Measurements from ENCODE around the gene F11R.
"Not testable (repeated sequence)": the region's sequence is repeated elsewhere in the genome, so short reads cannot be mapped to it uniquely, and the experiment has no call there.

Gene F11R

GRCh38 chr1:161009602-161010211 lies 11.2 kb downstream of the F11R start:
- no peak for DNase-seq

- DNase-seq = no peak
These were observed 12.0 kb downstream of the F11R start for GRCh38 chr1:161008869-161009510.

DNA sequence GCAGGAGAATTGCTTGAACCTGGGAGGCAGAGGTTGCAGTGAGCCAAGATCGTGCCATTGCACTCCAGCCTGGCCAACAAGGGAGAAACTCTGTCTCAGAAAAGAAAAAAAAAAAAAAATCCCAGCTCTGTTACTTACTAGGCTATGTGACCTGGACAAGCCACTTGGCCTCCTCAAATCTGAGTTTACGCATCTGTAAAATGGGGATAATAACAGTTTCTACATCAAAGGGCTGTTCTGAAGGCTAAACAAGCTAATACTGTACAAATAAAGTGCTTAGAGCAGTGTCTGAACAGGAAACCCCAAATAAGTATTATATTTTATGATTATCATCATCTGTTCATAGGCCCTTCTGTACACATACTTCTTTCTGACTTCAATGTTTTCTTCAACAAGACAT lies 13.6 kb downstream of the F11R start:
- DNase-seq = no peak

DNA sequence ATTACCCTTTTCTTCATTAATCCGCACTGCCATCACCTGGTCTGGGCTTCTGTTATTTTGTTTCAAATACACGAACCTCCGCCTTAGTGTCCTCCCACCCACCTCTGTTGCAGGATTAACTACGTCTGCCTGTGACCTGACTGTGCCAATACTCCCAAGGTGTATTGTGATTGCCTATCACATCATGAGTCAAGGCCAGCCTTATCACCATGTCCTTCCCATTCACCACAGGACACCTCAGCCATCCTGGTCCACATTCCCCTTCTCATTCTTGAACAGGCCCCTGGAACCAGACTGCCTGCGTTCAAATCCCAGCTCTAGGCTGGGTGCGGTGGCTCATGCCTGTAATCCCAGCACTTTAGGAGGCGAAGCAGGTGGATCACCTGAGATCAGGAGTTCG lies 14.4 kb downstream of the F11R start:
- DNase-seq = no peak

DNA sequence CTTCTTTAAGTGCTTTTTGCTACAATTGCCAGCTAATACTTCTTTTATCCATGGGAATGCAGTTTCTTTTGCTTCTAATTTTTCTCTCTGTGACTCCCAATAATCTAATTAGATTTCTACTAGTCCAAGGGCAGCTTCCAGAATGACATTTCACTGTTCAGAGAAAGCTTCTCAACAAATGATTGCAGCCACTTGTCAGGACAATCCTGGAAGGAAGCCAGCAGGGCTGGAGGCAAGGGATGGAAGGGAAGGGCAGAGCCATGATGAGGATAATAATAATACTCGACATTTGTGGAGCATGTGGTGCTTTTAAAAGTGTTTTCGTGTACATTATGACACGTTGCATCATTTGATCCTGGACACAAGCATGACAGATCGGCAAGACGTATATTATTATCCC lies 19.4 kb downstream of the F11R start:
- no peak for DNase-seq

DNA sequence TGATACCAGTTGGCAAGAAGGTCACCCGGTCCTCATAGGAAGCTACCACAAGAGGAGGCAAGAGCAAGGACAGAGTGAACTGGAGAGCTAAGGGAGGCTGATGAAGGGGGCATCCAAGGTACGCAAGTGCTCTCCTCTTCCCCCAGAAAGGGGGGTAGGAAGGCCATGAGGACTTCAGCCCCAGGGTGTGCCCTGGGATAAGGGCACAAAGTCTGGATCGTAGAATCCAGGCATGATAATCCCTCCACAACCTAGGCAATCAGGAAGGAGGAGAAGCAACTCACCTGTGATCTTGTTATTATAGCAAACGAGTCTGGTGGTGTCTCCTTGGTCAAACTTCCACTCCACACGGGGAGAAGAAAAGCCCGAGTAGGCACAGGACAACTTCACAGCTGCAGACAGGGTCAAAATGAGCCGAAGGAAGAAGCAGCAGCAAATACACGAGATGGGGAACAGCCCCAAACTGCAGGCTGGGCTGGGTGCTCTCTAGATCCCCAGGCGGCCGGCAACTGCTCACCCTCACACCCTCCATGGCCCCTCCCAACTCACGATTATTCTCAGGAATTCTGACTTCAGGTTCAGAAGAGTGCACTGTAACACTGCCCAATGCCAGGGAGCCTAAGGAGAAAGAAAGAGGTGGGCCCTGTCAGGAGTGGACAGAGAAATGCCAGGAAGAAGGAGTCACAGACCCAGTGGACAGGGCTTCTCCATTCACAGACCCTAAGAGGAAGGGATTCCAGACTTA lies 20.0 kb downstream of the F11R start:
- no peak for DNase-seq

GRCh38 chr1:160999376-160999775 lies 21.6 kb downstream of the F11R start:
- DNase-seq = no peak

DNA sequence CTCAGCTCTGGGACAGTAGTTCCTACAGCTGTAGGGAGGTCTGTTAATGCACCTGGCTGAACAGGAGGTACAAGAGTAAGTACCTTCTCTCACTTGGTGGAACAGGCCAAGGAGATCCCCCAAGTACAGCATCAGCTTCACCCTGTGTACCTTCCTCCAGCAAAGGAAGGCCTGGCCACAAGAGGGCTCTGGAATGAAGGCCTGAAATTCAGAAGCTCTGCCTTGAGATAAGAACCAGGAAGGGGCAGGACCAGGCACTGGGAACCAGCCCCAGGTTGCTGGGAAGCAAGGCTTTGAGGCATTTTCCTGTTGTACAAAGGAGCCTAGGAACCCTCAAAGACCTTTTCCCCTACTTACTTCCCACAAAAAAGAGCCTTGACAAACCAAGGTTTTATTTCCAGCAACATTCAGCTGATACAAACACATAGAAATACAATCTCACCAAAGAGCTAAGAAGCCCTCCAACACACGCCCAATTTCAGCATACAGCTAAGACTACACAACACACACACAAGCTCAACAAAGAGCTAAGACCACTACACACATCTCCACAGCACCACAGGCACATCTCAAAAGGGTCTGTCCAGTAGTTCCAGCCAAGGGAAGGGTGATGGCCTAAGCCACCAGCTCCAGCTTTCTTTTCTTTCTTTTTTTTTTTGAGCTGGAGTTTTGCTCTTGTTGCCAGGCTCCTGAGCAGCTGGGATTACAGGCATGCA lies 23.5 kb downstream of the F11R start:
- no peak for DNase-seq

- no peak for DNase-seq
These were observed 24.8 kb downstream of the F11R start for GRCh38 chr1:160996178-160996577.

DNA sequence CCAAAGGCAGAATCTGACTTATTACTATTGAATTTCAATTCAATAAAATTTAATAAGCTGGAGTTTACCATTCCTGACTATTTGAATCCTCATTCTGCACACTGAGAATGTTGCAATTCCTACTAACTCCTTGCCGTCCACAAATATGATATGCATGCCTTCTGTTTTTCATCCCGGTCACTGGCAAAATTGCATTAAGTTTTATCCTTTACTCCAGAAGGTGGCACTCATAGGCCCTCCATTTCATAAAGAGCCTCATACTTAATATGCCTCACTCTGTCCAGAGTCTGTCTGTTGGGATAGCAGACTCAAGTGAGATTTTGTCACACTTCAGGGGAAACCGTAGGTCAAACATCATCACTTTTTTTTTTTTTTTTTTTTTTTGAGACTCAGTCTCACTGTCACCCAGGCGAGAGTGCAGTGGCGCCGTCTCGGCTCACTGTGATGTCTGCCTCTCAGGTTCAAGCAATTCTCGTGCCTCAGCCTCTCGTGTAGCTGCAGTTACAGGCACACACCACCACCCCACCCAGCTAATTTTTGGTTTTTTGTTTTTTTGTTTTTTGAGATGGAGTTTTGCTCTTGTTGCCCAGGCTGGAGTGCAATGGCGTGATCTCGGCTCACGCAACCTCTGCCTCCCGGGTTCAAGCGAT lies 27.3 kb downstream of the F11R start:
- no peak for DNase-seq

DNA sequence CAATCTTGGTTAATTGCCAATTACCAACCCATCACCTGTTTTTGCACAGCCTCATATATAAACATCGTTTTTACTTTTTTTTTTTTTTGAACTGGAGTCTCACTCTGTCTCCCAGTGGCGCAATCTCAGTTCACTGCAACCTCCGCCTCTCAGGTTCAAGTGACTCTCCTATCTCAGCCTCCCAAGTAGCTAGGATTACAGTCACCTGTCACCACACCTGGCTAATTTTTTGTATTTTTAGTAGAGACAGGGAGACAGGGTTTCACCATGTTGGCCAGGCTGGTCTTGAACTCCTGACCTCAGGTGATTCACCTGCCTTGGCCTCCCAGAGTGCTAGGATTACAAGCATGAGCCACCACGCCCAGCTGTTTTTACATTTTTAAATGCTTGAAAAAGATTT lies 28.9 kb downstream of the F11R start:
- not testable (repeated sequence) for DNase-seq

DNA sequence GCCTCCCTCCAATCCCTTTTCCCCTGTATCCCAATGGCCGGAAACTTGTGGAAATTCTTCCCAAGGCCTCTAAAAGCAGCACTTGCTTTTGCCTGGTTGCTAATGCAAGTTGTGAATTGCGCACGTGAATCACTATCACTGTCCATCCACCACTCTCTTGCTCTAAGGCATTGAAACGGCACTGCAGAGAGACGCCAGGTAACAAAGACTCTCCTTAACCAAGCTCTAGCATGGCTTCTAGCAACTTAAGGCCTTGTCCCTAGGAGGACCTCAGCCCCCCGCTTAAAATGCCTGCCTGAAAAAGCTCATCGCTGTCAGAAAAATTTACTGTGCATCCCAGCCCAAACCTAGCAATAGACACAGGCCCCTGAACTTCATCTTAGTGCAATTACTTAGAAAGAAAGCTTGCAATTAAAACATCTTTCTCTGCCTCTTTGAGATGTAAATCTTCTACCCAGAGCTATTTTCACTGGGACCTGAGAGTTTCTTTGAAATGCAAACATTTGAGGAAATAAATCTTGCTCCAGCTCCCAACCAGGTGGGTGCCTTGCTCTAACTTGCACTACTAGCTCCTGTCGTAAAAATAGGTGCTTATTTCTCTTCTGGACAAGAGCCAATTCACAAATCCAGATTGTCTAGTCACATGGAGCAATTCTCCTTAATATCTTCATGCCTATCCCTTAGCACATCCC lies 33.4 kb downstream of the F11R start:
- no peak for DNase-seq

- DNase-seq = no peak
These were observed 35.2 kb downstream of the F11R start for GRCh38 chr1:160985723-160986122.

GRCh38 chr1:160981584-160982411 lies 39.2 kb downstream of the F11R start:
- DNase-seq = no peak

DNA sequence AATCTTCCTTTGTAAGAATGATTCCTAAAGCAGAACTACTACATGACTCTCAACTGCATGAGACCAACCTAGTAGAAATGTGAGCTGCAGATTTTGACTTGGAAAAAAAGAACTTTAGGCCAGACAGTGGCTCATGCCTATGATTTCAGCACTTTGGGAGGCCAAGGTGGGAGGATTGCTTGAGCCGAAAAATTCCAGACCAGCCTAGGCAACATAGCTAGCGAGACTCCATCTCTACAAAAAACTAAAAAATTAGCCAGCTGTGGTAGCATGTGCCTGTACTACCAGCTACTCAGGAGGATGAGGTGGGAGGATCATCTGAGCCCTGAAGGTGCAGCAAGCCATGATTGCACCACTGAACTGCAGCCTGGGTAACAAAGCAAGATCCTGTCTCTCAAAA lies 41.7 kb downstream of the F11R start:
- DNase-seq = no peak

GRCh38 chr1:160978510-160978927 lies 42.4 kb downstream of the F11R start:
- DNase-seq = no peak

- no peak for DNase-seq
These were observed 45.9 kb downstream of the F11R start for GRCh38 chr1:160975026-160975425.

GRCh38 chr1:160973491-160973890 lies 47.5 kb downstream of the F11R start:
- DNase-seq = no peak

- DNase-seq = no peak
These were observed 48.0 kb downstream of the F11R start for GRCh38 chr1:160972939-160973338.

GRCh38 chr1:160971618-160972056 lies 49.3 kb downstream of the F11R start:
- DNase-seq = no peak

DNA sequence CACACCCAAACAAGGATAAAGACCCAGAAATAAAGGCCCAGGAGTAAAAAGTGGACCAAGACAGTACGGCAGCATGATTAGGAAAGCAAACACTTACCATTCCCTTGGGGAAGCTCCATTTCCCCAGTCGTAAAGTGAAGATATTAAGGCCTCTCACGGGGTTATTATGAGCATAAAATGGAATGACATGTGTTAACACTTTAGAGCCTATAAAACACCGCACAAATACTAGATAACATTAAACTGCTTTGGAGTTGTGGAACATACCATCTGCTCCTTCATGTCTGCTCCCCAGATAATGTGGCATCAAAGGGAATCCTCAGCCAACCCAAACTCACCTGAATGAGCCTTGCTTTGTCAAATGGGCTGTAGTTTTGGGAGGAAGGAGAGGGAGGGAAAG lies 57.4 kb downstream of the F11R start:
- no peak for DNase-seq

DNA sequence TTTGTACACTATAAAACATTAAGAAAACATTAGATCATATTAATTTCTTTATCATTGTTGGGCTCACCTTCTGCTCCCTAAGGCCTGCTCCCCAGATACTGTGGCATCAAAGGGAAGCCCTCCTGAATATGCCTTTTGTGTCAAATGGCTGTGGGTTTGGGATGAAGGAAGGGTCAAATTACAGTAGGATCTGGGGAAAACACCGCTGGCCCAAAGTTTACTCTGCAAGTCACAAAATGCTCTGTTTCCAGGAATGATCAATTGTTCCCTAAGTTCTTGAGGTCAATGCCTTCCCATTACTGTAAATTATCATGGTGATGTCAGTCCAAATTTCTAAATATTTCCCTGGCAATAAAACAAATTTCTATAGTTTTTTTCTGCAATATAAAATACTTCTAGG lies 59.5 kb downstream of the F11R start:
- DNase-seq = no peak
